Esophagus squamous epithelium (tissue), 5 donors: ENCODE results near the gene EIF2B2. TPM values are rescaled to one million over a fixed set of nuclear protein-coding genes. Genes with fewer than 3 reads are reported as not detected.

Experiments used
- DNase-seq: peaks from one replicate; lab custom pipeline; 2025; lab: John Stamatoyannopoulos, UW
- H3K27ac ChIP-seq, 4 donors: fragments of 200-600 bp; sonication (generic); one replicate each; pipeline ENCODE4 v1.5.1; 2016 to 2019; ENCODE audit warnings: mild to moderate bottlenecking in 1 of 4
- H3K27me3 ChIP-seq, 4 donors: fragments of 200-600 bp; sonication (generic); 1 replicate in 3 of 4; 2 replicates in 1 of 4; pipeline versions ENCODE4 v1.5.1 to v1.6.0; 2017 to 2021; ENCODE audit warnings: antibody characterized with exemption in 1 of 4
- H3K36me3 ChIP-seq, 3 donors: fragments of 200-600 bp; sonication (generic); one replicate each; pipeline ENCODE4 v1.5.1; 2016 to 2019
- H3K4me1 ChIP-seq, 3 donors: fragments of 200-600 bp; sonication (generic); one replicate each; pipeline ENCODE4 v1.5.1; 2017 to 2019
- H3K4me3 ChIP-seq, 4 donors: fragments of 200-600 bp; sonication (generic); 1 replicate in 3 of 4; 2 replicates in 1 of 4; pipeline ENCODE4 v1.5.1; 2016 to 2019; ENCODE audit warnings: mild to moderate bottlenecking in 2 of 4, moderate library complexity in 1 of 4
- H3K9me3 ChIP-seq, 3 donors: fragments of 200-600 bp; sonication (generic); one replicate each; pipeline ENCODE4 v1.5.1; 2016 to 2019
- POLR2A ChIP-seq, 4 donors: fragments of 450-650 bp; IDR thresholded peaks; one replicate each; pipeline ENCODE4 v1.6.1; 2017; ENCODE audit warnings: antibody characterized with exemption in 4 of 4, mild to moderate bottlenecking in 4 of 4, moderate library complexity in 3 of 4
- WGBS, 2 donors: methylation state at CpG; one replicate each; pipeline ENCODE4 v1.1.5; 2018; 5-methylcytosine and 5-hydroxymethylcytosine counted together
- intact Hi-C: fragments of 100-400 bp; cut with DNase I; formaldehyde crosslinking; loops from one replicate; pipeline ENCODE4 v1.15.0; 2022
- total RNA-seq, 4 donors: library from RNA; depleted of rRNA; stranded (reverse); fragments of >200 nt; gene quantifications; one replicate each; pipeline ENCODE4 v1.1.0, GENCODE V29; 2016
- TF ChIP-seq, protein P1 (sequence below), 6 experiments: fragments of 450-650 bp in 4 of 6; fragments of 200-600 bp in 2 of 6; sonication (generic) in 2 of 6; IDR thresholded peaks; one replicate each; pipeline ENCODE4 v1.5.1; 2016 to 2019; ENCODE audit warnings: antibody characterized with exemption in 6 of 6, mild to moderate bottlenecking in 4 of 6, moderate library complexity in 4 of 6
- donor health status: DM: yes; HTN: yes; CAD: no.

Gene EIF2B2
- total RNA-seq, 4 donors from 2014 or later, result 27.8 to 41.0 (median 39.0) TPM

DNA sequence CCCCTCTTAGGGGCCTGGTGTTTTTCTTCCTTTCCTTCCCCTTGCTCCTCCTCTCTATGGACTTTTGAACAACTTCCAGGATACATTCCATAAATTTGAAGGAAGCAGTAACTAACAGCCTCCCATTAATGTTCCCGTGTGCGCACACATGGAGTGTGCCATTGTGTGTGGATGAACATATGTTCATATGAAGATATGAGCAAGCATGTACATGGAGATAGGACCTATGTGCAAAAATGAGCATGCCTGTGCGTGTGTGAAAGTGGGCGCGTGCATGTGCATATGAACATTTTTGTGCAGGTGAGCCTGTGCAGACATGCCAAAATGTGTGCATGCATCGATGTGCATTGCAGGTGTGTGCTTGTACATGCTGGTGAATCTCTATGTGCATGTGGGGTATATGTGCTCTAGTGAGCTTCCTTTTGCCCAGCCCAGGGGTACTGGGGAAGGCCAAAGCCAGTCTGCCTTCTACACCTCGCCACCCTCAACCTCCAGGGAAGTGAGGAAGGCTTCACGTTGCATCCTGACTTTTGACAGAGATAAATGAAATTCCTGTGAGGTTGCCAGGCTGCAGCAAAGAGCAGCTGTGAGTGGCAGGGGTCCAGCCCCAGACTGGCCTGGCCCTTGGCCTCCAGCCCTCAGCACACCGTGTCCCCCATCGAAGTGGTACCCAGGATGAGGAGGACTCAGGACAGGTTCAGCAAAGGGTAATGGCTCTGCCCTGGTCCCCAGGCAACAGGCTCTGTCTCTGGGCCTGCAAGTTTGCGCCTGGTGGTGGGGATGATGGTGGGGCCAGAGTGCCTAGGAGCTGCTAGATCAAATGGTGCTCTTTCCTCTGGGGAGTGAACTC, 26.2 kb upstream of the EIF2B2 start:
- H3K36me3 ChIP-seq, result no peaks in the 10 kb centered on the region
- DNase-seq, result no peak
- no peak for TF ChIP-seq POLR2A (IDR thresholded peaks at IDR 0.05)
- TF ChIP-seq, protein P1, sequence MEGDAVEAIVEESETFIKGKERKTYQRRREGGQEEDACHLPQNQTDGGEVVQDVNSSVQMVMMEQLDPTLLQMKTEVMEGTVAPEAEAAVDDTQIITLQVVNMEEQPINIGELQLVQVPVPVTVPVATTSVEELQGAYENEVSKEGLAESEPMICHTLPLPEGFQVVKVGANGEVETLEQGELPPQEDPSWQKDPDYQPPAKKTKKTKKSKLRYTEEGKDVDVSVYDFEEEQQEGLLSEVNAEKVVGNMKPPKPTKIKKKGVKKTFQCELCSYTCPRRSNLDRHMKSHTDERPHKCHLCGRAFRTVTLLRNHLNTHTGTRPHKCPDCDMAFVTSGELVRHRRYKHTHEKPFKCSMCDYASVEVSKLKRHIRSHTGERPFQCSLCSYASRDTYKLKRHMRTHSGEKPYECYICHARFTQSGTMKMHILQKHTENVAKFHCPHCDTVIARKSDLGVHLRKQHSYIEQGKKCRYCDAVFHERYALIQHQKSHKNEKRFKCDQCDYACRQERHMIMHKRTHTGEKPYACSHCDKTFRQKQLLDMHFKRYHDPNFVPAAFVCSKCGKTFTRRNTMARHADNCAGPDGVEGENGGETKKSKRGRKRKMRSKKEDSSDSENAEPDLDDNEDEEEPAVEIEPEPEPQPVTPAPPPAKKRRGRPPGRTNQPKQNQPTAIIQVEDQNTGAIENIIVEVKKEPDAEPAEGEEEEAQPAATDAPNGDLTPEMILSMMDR (IDR thresholded peaks at IDR 0.05), result no peak
- WGBS, 2 donors, result 66 to 71% methylated on average over 10 to 11 of the region's 11 CpGs
- no peaks in the 10 kb centered on the region for H3K9me3 ChIP-seq
- H3K27ac ChIP-seq, result no peak overlapping the region
- H3K27me3 ChIP-seq, result no peaks in the 10 kb centered on the region
- intact Hi-C loops, result no loop called here
- peaks cover 3 to 86% (median 58%) of the 10 kb centered on the region in 3 donors for H3K4me1 ChIP-seq
- H3K4me3 ChIP-seq, result no peak overlapping the region

DNA sequence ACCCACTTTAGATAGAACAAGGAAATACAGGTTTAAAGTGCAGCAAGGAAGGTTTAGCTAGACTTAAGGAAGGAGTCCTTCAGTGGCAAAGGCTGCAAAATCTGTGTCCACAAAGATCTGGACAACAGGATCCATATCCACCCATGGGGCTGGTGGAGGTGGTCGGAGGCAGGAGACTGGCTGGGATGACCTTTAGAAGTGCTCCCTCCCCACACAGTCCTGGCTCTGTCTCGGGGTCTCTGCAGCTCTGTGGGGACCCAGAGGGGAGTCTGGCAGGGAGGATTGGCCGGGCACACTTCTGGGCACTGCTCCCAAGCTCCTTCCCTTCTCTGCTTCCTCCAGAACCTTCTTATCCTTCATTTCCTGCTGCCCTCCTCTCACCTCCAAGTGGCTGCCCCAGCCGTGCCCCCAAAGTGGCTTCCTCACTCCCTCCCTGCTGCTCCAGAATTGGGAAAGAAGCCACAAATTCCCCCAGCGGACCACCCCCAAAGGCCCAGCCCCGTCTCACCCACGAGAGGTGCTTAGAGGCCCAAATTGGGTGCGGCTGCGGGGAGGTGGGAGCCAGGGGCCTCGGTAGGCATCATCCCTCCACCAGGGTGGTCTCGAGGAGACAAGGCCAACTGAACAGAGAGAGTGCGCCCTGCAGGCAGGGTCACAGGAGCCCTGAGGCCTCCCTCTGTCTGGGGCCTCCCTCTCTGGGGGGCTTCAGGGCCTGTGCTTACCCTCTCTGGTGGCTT, 25.4 kb upstream of the EIF2B2 start:
- WGBS, 2 donors, result 86 to 95% methylated on average over 6 to 8 of the region's 12 CpGs
- TF ChIP-seq POLR2A (IDR thresholded peaks at IDR 0.05), result no peak
- TF ChIP-seq, protein P1 (IDR thresholded peaks at IDR 0.05), result no peak
- Histone ChIP-seq H3K27ac (no peak overlapping the region), H3K4me1 (peaks cover 3 to 94% (median 61%) of the 10 kb centered on the region in 3 donors), H3K36me3 (no peaks in the 10 kb centered on the region), H3K9me3 (no peaks in the 10 kb centered on the region), H3K27me3 (no peaks in the 10 kb centered on the region), H3K4me3 (no peak overlapping the region)
- DNase-seq, result no peak
- intact Hi-C loops, result no loop called here

DNA sequence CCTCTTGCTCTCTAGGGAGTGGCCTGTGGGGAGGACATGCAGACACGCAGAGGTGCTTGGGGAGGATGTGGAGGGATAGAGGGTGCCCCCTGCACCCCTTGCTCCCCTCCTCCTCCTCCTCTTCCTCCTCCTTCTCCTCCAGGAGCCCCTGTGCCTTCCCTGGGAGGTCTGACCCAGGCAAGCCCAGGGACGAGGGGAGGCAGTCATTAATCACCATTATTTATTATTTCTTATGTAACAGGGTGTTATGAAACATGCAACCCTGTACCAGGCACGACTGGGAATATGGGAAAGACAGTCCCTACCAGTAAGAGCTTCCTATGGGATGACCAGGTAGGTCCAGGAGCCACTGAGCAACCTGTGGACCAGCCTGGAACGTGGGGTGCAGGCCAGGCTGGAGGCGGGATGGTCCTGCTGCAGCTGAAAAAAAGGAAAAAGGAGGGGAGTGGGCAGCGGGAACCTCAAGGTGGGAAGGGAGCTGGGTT, 24.8 kb upstream of the EIF2B2 start:
- intact Hi-C loops, result no loop called here
- no peak overlapping the region for H3K27ac ChIP-seq
- H3K4me1 ChIP-seq, result peaks cover 3 to 99% (median 62%) of the 10 kb centered on the region in 3 donors
- no peak for TF ChIP-seq POLR2A (IDR thresholded peaks at IDR 0.05)
- TF ChIP-seq, protein P1 (IDR thresholded peaks at IDR 0.05), result no peak
- H3K4me3 ChIP-seq, result no peak overlapping the region
- H3K9me3 ChIP-seq, result no peaks in the 10 kb centered on the region
- 50 to 60% methylated on average over 5 to 6 of the region's 6 CpGs for WGBS, 2 donors
- DNase-seq, result no peak
- no peaks in the 10 kb centered on the region for H3K27me3 ChIP-seq
- H3K36me3 ChIP-seq, result no peaks in the 10 kb centered on the region

DNA sequence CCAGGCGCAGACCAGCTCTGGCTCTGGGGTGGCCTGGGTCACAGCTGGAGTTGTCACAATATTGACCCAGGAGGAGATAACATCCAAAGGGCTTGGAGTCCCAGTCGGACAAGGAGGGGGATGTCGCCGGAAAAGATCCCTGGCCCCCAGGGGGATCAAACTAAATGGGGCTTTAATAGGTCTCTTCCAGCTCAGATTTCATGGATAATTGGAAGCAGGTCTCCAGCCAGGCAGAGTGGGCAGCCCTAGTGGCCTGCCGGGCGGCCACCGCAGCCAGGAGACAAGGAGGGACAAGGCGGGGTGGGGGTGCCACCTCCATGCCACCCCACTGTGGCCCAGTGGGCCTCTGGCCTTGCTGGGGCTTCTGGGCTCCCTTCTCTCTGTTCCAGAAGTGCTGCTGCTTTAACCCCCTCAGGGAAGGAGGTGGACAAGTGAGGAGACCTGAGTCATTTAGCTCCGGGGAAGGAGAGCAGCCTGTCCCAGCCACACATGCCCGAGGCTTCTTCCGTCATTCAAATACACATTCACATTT, 24.2 kb upstream of the EIF2B2 start:
- Histone ChIP-seq H3K4me1 (peaks cover 3 to 99% (median 58%) of the 10 kb centered on the region in 3 donors), H3K36me3 (no peaks in the 10 kb centered on the region), H3K9me3 (no peaks in the 10 kb centered on the region), H3K4me3 (no peak overlapping the region), H3K27me3 (no peaks in the 10 kb centered on the region), H3K27ac (no peak overlapping the region)
- intact Hi-C loops, result no loop called here
- 63 to 64% methylated on average over 6 to 7 of the region's 11 CpGs for WGBS, 2 donors
- DNase-seq, result no peak
- TF ChIP-seq, protein P1 (IDR thresholded peaks at IDR 0.05), result no peak
- no peak for TF ChIP-seq POLR2A (IDR thresholded peaks at IDR 0.05)
